ENCODE results near the gene AOAH.

Gene AOAH, protein sequence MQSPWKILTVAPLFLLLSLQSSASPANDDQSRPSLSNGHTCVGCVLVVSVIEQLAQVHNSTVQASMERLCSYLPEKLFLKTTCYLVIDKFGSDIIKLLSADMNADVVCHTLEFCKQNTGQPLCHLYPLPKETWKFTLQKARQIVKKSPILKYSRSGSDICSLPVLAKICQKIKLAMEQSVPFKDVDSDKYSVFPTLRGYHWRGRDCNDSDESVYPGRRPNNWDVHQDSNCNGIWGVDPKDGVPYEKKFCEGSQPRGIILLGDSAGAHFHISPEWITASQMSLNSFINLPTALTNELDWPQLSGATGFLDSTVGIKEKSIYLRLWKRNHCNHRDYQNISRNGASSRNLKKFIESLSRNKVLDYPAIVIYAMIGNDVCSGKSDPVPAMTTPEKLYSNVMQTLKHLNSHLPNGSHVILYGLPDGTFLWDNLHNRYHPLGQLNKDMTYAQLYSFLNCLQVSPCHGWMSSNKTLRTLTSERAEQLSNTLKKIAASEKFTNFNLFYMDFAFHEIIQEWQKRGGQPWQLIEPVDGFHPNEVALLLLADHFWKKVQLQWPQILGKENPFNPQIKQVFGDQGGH

GRCh38 chr7:36723951-36724664, at the start of gene AOAH:
TSS of gene AOAH (minus strand) at chr7:36724494. CDS start at chr7:36724148, 346 bp downstream.
- no peak for DNase-seq (ENCODE audit: low spot score)

- DNase-seq (ENCODE audit: low spot score), result no peak
These were observed 42.2 kb upstream of the AOAH start for GRCh38 chr7:36766451-36766850.

- no peak for DNase-seq (ENCODE audit: low spot score)
These were observed 41.3 kb upstream of the AOAH start for GRCh38 chr7:36765605-36766004.

GRCh38 chr7:36764929-36765328, 40.6 kb upstream of the AOAH start:
- DNase-seq (ENCODE audit: low spot score), result no peak

DNA sequence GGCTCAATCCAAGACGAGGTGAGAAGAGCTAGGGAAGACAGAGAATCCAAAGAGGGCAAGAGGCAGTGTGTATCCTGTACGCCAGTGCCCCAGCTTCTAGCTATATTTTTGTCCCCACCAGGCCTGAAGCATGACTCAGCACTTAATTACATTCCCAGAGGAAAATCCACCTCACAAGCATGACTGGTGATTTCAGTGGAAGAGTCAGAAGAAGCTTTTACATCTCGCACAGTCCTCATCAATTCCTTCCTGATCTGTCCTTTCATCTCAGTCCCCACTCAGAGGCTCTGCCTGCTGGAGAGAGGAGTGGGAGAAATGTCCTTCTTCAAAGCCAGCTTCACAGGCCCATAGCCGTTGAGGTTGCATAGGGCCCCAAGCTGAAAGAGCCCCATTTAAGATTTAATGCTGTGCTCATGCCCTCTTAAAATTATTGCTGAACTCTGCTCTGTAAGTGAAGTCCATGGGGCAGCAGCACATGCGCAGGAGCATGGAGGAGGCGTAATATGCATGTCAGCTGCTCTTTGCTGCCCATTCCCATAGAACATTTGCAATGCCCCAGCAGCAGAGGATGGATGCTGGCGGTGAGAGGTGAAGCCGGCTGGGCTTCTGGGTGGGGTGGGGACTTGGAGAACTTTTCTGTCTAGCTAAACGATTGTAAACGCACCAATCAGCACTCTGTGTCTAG, 39.0 kb upstream of the AOAH start:
- DNase-seq (ENCODE audit: low spot score), result no peak

- DNase-seq (ENCODE audit: low spot score), result no peak
These were observed 38.1 kb upstream of the AOAH start for GRCh38 chr7:36762394-36762793.

GRCh38 chr7:36761835-36762234, 37.5 kb upstream of the AOAH start:
- DNase-seq (ENCODE audit: low spot score), result no peak

- DNase-seq (ENCODE audit: low spot score), result no peak
These were observed 36.8 kb upstream of the AOAH start for GRCh38 chr7:36760856-36761762.

- no peak for DNase-seq (ENCODE audit: low spot score)
These were observed 34.6 kb upstream of the AOAH start for GRCh38 chr7:36758879-36759278.

GRCh38 chr7:36755484-36755883, 31.2 kb upstream of the AOAH start:
- DNase-seq (ENCODE audit: low spot score), result no peak

- no peak for DNase-seq (ENCODE audit: low spot score)
These were observed 27.9 kb upstream of the AOAH start for GRCh38 chr7:36752026-36752711.

DNA sequence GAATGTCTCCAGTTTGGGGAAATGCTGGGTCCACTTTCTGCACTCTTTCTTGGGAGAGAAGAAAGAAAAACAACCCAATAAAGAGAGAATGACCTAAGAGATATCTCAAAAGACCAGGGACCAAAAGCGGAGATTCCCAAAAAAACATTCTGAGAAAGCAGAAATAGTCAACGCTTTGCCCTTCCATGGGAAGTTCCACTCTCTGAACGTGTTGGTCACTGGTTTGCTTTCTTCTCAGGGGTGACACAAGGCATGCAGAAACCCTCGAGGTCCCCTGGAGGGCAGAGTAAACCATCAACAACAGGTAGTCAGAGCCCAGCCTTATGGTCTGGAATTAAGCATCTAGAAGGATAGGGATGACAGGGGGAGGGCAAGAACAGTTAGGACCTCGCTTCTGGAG, 26.2 kb upstream of the AOAH start:
- no peak for DNase-seq (ENCODE audit: low spot score)

GRCh38 chr7:36749282-36749960, 25.1 kb upstream of the AOAH start:
- no peak for DNase-seq (ENCODE audit: low spot score)

DNA sequence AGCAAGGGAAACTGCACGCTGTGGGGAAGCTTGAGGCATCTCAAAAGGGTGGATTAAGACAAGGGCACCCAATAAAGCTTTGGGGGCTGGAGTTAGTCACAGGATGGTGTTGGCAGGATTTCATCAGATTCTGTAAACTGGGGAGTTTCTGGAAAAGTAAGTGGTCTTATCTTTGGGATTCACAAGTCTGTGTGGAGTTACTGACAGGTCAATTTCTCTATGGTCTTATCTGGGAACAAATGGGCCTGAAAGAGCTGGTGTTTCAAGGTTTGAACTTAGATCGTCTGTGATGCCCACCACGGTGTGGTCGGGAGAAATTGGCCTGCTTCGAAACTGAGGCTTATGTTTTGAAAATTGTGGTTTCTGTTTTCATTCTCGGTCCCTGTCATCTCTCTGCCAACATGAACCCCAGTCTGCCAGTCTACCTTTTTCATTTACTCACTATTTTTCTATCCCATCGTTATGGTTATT, 23.8 kb upstream of the AOAH start:
- DNase-seq (ENCODE audit: low spot score), result no peak

DNA sequence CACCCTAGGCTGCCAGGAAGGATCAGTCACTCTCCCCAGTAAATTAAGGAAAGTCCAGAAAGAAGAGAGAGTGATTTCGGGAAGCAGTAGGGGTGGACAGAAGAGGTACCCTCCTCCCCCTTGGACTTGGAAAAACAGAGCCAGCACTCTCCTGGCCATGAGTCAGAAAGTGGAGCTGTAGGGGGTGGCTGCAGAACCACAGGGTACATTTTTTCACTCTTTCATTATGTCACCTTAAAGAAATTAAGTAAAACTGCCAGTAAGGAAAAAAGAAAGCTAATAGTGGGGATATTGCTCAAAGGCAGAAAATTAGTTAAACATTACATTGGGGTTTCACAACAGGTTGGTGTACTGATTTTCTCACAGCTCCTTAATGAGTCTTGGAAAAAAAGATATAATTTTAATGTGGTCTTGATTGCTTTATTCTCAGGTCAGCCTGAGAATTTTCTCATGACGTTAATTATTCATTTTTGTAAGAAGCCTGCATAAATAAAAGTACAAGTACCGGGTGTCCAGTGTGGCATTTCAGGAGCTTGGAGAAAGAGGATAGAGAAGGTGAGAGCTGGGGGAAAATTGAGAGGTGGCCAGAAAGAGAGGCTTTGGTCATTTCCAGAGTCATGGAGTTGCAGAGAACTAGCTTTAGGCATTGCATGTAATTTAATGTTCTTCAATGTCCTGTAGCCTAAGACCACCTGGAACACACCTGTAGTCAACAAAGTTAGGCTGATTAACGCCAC, 23.2 kb upstream of the AOAH start:
- DNase-seq (ENCODE audit: low spot score), result no peak

DNA sequence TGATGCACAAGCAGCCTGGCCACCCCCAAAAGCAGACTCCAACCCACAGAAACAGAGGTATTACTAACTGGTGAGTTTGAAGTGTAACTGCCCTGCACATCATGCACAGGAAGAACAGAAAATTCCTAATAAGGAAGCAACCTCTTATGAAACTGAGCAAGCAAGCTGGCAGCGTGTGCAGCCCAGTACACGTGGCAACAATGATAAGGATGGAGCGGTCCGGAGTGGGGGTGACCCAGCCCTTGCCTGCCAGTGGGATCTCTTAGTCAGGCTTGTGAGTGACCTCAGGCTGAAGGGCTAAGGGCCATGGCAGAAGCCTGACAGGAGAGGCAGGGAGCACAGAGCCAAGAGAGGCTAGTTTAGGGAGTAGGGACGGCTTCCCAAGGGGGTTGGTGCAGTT, 22.1 kb upstream of the AOAH start:
- DNase-seq (ENCODE audit: low spot score), result no peak

DNA sequence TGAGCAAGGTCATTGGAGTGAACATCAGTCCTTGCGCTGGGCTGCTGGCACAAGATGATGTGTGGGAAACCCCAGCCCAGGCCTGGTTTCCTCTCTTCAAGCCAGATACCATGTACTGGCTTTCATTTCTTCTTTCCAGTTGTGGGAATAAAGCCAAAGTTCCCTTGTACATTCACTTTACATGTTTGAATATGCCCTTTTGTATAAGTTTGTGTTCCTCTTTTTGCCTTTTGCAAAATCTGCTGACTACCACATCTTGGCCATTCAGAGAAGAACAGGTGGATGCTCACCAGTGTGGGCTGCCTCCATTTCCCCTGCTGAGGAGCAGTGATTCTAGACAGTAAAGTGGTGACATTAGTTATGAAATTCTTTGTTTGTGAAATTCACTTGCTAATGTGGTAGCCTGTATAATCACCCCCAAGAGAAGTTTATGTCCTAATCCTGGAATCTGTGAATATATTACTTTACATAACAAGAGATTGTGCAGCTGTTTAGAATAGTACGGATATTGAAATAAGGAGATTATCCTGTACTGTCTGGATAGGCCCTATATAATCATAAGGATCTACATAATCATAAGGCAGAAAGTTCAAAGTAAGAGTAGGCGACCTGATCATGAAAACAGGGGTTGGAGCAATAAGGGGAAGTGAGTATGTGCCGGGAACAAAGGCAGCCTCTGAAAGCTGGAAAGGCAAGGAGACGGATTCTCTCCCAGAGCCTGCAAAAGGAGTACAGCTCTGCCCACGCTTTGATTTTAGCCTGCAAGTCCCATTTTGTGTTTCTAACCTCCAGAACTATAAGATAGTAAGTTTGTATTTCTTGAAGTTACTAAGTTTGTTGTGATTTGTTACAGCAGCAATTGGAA, 18.8 kb upstream of the AOAH start:
- no peak for DNase-seq (ENCODE audit: low spot score)

DNA sequence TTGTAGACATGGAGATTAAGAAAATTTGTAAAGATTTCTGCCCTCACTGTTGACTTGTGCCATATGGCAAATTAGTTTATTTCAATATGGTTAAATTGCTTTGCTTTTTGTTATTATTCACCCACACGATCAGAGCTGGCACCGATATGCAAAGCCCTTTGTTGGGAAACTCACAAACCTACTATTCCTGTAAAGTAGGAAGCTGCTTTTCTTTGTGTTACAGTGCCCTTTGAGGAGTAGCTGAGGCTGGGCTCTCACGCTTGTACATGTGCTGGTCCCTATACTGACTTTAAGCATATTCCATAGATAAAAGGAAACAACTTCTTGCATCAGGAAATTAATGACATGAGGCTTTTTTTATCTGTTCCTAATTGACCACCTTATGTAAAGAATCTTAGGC, 17.6 kb upstream of the AOAH start:
- no peak for DNase-seq (ENCODE audit: low spot score)

DNA sequence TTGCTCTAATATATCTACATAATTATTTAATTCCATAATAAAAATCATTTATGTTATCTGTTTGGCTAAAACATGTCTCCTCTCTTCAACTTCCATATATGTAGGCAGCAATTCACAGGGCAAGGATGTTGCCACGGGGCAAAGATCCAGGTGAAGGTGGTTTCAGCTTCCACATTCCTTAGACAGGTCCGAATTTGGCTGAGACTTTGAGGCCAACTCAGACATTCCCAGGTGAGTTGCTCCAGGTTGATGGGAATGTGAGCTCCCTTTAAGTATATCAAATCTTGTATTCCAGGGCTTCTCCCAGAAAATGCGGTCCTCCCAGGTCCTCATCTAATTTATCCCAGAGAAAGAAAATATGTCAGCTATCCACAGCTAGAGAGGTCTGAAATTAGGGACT, 15.1 kb upstream of the AOAH start:
- DNase-seq (ENCODE audit: low spot score), result no peak
